ENCODE measurements around the gene SLCO2B1.
A peak's percentile ranks its signal among the peaks of the same experiment; 100 is the strongest.

SLCO2B1 gene

DNA sequence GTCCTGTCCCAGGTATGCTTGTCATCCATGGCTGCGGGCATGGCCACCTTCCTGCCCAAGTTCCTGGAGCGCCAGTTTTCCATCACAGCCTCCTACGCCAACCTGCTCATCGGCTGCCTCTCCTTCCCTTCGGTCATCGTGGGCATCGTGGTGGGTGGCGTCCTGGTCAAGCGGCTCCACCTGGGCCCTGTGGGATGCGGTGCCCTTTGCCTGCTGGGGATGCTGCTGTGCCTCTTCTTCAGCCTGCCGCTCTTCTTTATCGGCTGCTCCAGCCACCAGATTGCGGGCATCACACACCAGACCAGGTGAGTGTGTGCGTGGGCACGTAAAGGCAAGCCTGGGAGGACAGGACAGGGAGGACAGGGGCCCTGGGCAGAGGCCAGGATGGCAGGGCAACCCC lies 42.4 kb downstream of the SLCO2B1 start:
- no peak for DNase-seq (ENCODE audit: low spot score)

DNA sequence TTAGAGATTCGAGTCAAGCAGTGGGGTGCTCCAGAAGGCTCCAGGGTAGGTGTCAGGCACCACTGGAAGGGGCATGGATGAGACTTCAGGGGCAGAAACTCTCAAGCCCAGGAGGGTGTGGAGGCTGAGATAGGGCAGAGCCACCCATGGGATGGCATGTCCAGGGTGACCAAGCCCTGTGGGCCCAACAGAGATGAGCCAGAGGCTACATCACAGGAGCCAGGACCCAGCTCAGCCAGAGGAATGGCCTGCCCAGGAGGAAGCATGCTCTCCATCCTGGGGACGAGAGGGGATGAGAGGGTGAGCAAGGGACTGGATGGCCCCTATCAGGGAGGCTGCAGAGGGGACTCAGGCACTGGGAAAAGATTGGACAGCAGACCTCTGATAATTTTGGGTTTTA lies 42.8 kb downstream of the SLCO2B1 start:
- DNase-seq (ENCODE audit: low spot score) = no peak

DNA sequence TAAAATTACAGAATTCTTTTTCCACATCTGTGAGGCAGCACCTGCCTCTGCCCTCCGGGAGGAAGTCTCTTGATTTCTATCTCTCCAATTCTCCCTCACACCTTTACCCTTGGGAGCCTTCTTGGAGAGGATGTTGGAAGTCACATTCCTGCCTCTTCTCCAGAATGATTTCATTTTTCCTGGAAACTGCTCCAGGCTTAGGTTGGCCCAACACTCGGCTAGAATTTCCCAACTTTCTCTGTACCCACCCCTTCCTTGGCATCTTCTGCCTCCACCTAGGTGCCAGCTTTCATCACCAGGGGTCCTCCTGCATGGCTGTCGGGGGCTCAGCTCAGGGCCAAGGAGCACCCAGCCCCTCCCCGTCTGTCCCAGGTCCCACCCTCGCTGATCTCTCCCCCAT lies 43.2 kb downstream of the SLCO2B1 start:
- no peak for DNase-seq (ENCODE audit: low spot score)

DNA sequence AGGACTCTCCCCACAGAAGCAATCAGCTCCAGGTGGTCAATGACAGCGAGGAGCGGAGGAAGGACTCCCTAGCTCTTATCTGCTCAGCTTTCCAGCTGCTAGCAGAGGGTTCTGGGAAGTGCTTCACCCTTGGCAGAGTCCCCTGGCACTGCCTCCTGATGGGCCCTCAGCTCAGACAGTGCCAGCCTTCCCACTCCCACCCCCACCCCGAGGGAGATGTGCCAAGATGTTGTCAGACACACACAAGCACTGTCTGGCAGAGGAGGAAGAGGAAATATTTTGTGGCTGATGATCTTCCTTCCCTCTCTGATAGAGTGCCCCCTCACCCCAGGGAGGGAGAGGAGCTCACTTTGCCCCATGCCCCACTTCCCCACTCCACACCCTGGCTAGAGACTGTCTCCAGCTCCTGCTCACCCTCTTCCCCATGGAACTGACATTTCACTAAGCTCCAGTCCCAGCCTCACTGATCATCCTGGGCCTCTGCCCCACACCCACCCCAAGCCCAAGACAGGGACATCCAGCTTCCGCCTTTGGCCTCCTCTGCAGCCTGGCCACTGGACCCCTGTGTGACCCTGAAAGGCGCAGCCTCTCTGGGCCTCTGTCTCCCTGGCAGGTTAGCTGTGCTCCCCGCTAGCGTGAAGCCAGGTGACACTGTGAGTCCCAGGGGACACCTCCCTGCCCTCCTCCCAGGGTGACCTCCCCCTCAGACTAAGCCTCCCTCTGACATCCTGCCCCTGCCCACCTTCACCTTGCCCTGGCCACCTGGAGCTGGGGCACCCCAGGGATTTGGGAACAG lies 44.5 kb downstream of the SLCO2B1 start:
- DNase-seq (ENCODE audit: low spot score) = no peak

DNA sequence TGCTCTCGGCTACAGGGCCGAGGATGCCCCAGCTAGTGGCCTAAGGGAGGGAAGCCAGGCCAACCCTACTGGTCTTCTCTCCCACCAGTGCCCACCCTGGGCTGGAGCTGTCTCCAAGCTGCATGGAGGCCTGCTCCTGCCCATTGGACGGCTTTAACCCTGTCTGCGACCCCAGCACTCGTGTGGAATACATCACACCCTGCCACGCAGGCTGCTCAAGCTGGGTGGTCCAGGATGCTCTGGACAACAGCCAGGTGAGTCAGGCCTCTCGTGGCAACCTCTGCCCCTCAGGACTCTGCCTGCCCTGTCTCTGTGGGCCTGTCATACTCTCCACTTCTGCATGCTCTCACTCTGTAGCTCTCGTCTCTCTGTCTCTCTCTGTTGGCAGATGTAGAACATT lies 45.5 kb downstream of the SLCO2B1 start:
- DNase-seq (ENCODE audit: low spot score) = no peak

DNA sequence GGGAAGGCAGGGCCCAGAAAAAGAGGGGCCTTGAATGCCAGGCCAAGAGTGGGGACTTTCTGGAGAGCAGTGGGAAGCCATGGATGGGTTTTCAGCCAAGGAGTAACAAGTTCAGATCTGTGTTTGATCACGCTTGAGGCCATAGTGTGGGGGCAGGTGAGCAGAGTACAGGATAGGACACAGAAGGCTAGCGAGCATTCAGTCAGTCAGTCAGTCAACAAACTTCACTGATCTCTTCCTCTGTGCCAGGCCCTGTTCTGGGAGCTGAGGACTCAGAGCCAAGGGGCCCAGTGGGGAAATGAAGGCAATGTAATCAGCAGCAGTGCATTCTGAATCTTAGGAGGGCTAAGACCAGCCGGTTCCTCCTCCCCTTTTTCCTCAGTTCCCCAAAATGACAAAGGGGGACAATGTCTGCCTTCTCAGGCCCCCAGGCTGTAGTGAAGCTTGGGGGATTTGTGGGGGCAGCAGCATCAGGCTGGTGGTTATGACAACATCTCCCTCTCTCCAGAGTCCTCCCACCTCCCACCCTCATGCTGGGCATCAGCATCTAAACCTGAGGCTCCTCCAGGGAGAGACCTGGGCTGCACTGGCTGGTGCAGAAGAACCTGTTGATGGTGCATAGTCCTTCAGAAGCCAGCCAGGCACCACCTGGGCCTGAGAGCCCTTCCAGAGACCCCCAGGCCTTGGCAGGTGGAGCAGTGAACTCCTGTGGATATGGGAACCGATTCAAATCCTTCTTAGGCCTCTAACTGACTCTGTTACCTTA lies 46.8 kb downstream of the SLCO2B1 start:
- DNase-seq (ENCODE audit: low spot score) = no peak

DNA sequence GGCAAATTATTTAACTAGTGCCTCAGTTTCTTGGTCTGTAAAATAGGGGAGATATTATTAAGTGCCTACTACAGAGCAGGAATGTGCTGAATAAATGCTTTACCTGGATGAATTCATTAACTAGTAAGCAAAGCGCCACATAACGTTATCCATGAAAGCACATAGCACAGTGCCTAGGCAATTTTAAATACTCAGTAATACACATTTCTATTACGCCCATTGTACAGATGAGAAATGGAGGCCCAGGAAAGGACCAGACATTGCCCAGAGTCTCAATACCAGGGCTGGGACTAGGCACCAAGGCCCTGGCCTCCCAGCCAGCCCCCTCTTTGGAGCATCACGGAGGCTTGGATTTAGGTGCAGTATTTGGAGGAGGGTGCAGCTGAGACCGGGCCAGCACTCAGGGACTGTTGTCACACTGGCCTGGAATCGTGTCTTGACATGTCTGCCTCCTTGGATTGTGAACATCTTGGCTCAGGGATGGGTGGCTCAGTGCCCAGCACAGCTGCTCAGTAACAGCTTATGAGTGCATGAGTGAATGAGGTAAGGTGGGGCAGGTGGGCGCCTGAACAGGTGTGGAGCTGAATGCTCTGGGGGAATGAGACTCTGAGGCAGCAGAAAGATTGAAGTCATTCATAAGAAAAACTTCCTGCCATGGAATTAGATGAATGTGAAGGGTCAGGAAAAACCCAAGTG lies 47.5 kb downstream of the SLCO2B1 start:
- DNase-seq (ENCODE audit: low spot score) = no peak

DNA sequence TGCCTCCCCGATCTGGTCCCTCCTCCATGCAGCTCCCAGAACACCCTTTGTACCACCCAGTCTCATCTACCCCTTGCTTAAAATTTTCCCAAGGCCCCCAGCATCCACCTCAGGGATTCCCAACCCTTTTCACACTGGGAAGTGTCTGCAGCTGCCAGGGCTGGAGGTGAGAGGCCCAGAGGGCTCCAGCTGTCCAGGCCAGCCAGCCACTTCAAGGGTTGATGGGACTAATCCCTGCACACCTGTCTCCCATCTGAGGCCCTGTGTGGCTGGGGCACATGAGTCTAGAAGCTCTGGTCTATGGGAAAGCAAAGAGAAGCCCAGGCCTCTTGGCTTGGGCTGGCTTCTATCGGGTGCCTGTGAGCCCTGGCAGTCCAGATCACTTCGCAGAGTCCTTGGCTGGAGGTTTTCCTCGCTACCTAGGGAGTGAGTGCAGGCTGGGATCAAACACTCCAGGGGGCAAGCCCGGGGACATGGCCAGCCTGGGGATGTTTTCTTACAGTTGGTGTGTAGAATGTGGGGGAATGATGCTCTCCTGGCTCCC lies 48.6 kb downstream of the SLCO2B1 start:
- no peak for DNase-seq (ENCODE audit: low spot score)

DNA sequence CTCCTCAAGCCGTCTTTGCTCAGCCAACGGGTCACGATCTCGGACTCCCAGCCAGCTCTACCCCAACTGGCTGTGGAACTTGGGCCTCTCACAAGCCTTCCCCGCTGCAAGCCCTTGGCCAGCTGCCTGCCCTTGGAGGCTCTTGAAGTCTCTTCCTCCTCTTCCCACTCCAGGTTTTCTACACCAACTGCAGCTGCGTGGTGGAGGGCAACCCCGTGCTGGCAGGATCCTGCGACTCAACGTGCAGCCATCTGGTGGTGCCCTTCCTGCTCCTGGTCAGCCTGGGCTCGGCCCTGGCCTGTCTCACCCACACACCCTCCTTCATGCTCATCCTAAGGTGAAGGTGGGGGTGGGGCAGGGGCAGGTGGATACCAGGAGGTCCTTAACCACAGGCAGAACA lies 49.1 kb downstream of the SLCO2B1 start:
- no peak for DNase-seq (ENCODE audit: low spot score)

DNA sequence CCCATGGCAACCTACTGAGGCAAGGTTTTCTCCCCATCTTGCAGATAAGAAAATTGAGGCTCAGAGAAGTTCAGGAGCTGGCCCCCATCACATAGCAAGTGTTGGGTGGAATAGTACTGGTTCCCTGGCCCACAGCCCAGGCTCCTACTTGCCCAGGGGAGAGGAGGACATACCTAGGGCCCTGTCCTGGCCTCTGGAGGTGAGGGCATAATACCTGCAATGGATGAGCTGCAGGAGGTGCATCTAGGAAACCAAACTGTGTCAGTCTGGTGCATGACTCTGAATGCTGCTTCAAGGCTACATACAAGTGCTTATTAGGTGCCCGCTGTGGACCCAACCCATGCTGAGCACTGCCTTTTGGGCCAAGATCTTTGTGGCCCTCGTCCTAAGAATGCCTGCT lies 49.6 kb downstream of the SLCO2B1 start:
- no peak for DNase-seq (ENCODE audit: low spot score)

DNA sequence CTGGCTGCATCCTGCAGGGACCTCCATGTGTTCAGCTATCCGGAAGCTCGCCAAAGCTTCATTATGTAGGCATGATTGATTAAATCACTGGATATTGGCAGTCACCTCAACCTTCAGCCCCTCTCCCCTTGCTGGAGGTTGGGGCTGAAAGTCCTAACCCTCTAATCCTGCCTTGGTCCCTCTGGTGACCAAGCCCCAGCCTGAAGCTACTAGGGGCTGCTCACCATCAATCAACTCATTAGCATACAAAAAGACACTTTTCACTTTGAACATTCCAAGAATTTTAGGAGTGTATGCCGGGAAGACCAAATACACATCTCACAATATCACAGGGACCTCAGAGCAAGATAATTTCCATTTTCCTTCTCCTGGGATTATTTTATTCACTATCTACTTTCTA lies 50.9 kb downstream of the SLCO2B1 start:
- no peak for DNase-seq (ENCODE audit: low spot score)

DNA sequence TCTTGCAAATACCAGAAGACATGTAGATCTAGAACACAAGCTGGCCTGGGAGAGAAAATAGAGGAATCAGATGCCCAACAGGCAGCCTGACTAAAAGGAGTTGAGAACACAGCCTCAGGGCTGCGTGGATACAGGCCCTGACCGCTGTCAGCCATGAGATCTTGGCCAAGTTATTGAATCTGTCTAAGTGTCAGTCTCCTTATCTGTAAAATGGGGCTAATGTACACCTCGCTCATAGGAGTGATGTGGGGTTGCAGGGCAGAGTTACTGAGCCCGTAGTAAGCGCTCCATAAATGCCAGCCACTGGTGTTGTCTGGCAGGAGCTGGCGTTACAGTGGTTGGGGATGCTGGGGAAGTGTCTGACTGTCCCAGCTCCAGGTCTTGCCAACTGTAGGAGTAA lies 51.3 kb downstream of the SLCO2B1 start:
- no peak for DNase-seq (ENCODE audit: low spot score)

DNA sequence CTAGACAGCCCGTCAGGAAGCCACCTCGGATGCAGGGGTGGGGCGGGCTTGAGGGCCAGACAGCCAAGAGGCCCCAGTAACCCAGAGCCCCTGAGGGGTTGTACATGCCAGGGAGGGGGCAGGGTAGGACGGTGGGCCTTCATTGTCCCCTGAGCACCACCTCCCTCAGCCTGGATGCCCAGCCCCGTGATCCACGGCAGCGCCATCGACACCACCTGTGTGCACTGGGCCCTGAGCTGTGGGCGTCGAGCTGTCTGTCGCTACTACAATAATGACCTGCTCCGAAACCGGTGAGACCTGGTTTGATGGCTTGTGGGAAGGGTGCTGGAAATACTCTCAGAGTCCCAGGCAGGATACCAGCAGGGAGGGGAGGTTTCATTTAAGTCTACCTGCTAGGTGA lies 52.2 kb downstream of the SLCO2B1 start:
- no peak for DNase-seq (ENCODE audit: low spot score)

DNA sequence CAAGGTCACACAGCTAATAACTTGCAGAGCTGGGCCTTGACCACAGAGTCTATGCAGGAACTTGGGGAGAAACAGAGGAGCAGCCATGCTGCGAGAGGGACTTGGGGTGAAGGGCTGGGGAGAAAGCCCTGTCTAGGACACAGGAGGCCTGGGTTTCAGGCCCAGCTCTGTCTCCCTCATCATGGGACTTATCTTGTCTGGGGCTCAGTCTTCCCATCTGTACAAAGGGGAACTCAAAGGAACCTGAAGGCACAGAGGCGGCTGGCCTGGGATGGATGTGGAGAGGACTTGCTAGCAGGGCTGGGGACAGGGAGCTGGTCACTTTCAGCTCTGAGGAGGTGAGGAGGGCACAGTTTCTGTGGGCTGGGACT lies 52.7 kb downstream of the SLCO2B1 start:
- no peak for DNase-seq (ENCODE audit: low spot score)

DNA sequence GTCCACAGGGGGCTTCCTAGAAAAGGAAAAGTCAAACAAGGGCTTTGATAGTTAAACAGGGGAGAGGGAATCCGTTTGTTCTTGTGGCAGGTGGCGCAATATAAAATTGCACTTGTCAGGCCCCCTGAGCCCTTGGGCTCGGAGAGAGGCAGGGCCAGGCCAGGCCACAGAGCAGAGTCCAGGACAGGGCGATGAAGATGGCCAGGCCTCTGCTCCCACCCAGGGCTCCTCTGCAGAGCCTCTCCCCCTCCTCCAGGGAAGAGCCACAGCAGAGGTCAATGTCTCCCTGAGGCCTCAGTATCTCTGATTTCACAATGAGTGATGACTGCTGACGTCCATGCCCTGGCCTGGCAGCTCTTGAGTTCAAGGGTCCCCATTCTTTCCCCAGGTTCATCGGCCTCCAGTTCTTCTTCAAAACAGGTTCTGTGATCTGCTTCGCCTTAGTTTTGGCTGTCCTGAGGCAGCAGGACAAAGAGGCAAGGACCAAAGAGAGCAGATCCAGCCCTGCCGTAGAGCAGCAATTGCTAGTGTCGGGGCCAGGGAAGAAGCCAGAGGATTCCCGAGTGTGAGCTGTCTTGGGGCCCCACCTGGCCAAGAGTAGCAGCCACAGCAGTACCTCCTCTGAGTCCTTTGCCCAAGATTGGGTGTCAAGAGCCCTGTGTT lies 53.2 kb downstream of the SLCO2B1 start:
- DNase-seq (ENCODE audit: low spot score) = no peak

DNA sequence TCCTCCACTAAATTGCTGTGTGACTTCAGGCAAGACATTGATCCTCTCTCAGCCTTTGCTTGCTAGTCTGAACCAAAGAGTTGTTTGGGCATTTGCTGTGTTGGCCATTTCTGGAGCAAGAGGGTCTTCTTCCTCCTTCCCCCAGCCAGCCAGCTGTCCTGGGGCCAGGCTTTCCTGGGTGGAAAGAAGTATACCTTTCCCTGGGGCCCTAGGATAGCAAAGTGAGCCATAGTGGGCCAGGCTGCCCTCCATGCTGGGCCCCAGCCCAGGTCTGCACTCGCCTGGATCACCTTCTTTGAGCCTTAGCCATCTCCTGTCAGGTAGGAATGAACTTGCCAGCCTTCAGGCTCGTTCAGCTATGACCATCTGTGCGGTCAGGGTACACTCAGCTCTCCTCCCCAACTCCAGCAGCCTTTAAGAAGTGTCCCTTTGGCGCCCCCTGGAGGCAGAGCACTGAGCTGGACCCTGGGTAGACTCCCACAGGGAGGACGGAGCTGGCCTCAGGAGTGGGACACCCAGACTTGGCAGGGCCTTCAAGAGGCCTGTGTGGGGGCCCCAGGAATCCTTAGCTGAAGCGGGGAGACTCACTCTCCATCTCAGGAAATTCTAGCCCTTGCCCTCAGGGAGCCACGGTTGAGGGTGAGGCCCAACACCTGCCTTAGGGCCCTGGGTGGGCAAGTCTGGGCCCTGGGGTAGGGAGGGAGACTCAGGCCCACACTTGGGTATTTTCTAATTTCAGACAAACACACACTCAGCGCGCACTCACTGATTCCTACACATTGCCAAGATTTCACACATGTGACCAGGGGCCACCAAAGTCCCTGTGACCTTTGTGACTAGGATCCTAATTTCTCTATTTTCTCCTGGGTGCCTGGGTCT lies 54.0 kb downstream of the SLCO2B1 start:
- peak; percentile 84 for DNase-seq (ENCODE audit: low spot score)

DNA sequence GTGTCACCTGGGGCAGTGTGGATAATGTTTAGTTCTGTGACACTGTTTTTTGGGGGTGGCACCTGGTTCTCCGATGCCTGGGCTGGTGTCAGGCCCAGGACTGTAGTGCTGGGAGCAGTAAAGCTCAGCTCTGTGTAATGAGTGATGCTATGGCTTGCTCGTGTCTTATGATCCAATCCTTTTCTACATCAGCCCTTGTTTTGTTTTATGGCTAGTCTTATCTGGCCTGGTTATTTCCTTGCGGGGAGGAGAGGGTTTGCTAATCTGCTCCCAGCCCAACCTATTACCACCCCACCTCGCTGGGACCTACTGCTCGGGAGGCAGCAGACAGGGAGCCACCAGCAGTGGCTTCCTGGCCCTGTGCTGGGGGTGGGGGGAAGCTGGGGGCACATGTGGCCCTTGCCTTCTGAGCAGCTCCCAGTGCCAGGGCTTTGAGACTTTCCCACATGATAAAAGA lies 54.7 kb downstream of the SLCO2B1 start:
- no peak for DNase-seq (ENCODE audit: low spot score)

DNA sequence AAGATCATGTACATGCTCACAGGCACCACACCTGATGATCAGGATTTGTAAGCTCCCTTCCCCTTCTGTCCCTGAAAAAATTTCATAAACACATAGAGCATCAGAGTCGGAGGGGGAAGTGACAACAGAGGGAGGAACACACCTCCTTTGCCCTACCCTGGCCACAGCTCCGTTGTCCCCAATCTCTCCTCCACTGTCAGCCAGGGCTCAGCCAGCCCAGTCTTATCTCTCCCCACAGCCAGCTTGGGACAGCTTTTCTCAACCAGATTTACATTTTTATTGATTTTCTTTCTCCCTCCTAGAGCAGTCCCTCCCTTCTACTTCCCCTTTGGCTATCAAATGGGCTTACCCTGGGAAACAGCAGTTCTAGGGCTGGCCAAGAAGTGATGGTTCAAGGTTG lies 57.5 kb downstream of the SLCO2B1 start:
- DNase-seq (ENCODE audit: low spot score) = no peak

DNA sequence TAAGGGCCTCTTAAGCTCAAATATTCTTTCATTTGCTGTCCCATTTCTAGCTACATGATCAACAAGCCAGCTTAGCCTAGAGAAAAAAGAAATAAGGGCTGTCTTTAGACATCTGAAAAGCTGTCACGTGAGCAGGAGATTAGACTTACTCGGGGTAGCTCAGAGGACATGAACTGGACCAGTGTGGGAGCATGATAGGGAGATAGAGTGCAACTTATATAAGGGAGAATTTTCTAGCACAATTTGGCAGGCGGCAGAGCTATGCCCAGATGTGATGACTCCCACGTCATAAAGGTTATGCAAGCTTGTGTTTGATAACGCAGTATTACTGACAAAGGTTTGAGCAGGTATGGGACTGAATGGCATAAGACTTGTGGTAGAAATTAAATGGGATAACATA lies 61.5 kb downstream of the SLCO2B1 start:
- no peak for DNase-seq (ENCODE audit: low spot score)

DNA sequence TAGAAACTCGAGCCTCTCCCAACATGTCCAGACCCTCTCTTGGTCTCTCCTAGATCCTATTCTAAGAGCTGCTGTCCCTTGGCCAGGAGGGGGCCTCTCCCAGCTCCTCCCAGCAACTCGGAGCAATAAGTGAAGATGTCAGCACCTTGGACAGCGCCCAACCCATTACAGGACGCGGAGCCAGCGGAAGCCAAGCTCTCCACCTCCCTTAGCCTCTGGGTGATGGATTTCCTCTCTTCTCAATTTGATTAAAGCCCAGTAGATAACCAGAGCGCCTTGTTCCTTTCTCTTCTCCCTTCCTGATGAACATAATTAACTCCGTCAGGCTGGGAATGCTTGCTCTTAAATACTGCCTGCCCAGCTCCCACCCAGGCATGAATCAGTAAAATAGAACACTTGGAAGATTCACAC lies 63.5 kb downstream of the SLCO2B1 start:
- peak; percentile 98 for DNase-seq (ENCODE audit: low spot score)

DNA sequence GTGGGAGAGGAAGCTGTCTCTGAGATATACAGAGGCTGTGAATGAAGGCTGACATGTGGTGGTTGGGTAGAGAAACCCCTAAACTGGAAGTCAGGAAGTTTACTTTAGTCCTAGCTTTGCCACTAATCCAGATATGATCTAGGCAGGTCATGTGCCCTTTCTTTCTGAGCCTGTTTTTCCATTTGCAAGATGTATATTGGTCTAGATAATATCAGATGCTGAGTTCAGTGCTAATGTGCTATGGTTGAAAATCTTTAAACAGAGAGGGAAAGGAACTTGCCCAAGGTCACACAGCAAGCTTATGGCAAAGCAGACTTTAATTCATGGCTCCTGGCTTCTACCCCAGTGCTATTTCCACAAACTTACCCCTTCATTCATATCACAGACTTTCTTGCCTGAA lies 63.9 kb downstream of the SLCO2B1 start:
- DNase-seq (ENCODE audit: low spot score) = no peak

Measured in SK-N-DZ (cell line).